ENCODE measurements around the gene SLC2A4RG.

Gene SLC2A4RG

DNA sequence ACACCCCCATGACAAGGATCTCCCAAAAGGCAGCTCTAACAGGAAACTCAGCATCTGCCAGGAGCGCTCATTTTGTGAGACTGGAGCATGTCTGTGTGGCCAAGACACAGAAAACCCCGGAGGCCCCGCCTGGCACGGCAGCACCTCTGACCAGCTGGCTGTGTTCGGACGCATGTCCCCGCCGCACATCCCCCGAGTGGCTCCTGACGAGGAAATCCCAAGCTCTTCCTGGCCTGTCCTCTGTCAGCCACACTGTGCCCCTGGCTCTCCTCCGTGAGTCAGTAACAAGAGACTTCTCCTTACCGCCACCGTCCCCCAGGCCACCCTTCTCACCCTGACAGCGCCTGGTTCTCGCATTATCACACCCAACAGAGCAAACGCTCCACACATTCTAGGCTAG lies 14.4 kb downstream of the SLC2A4RG start:
- DNase-seq (ENCODE audit: low read depth): no peak
- no peak overlapping the region for H3K4me3 ChIP-seq (ENCODE audit: low read depth, low read length)
- no peak for TF ChIP-seq CTCF (IDR thresholded peaks at IDR 0.05; ENCODE audit: insufficient read depth, low read depth, low read length, missing control alignments)

DNA sequence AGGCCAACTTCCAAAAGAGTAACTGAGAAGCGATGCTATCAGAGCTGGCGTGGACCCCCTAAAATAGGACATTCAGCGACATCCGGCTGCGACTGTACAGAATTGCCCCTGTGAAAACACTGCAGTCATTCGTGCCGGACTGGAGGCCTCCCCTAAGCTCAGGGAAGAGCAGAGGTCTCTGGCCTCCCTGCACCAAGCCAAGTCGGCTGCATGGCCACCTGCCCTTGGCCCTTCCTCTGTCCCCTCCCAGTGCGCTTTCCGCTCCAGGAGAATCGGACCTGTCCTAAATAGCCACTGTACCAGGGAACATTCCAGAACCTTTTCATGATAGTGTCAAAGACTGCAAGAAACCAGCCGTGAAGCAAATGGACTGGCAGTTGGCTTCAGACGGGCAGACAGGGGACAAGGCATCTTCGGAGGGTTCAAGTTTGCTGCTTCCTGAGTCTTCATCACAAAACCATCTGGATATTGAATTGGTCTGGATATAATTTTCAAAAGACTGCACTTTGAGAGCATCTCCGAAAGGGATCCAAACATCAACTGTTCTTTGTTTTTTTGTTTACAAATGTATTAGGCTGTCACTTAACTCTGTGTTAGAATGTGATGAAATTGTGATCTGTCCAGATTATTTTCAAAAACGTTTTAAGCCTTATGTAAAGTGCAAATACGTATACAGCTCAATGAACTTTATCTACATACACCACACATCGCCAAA lies 16.5 kb downstream of the SLC2A4RG start:
- no peak for TF ChIP-seq CTCF (IDR thresholded peaks at IDR 0.05; ENCODE audit: insufficient read depth, low read depth, low read length, missing control alignments)
- no peak overlapping the region for H3K4me3 ChIP-seq (ENCODE audit: low read depth, low read length)
- DNase-seq (ENCODE audit: low read depth): no peak

DNA sequence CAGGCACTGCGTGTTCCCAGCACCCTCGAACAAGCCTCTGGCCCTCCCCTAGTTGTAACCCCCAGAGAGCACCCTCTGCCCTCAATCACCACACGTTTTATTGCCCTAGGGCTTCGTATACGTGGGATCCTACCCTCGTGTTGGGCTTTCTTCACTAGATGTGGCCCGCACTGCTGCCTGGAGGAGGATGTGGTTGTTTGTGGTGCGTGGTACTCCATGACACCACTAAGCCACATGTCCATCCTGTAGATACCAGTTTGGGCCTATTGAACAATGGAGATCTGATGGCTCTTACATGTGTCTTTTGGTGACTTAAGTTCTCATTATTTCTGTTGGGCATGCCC lies 17.0 kb downstream of the SLC2A4RG start:
- H3K4me3 ChIP-seq (ENCODE audit: low read depth, low read length): no peak overlapping the region
- TF ChIP-seq CTCF (IDR thresholded peaks at IDR 0.05; ENCODE audit: insufficient read depth, low read depth, low read length, missing control alignments): no peak
- DNase-seq (ENCODE audit: low read depth): no peak

GRCh38 chr20:63758152-63758551 lies 18.6 kb downstream of the SLC2A4RG start:
- H3K4me3 ChIP-seq (ENCODE audit: low read depth, low read length): no peak overlapping the region
- no peak for DNase-seq (ENCODE audit: low read depth)
- no peak for TF ChIP-seq CTCF (IDR thresholded peaks at IDR 0.05; ENCODE audit: insufficient read depth, low read depth, low read length, missing control alignments)

- no peak for DNase-seq (ENCODE audit: low read depth)
- H3K4me3 ChIP-seq (ENCODE audit: low read depth, low read length): no peak overlapping the region
- no peak for TF ChIP-seq CTCF (IDR thresholded peaks at IDR 0.05; ENCODE audit: insufficient read depth, low read depth, low read length, missing control alignments)
These were observed 19.9 kb downstream of the SLC2A4RG start for GRCh38 chr20:63759377-63759901.

DNA sequence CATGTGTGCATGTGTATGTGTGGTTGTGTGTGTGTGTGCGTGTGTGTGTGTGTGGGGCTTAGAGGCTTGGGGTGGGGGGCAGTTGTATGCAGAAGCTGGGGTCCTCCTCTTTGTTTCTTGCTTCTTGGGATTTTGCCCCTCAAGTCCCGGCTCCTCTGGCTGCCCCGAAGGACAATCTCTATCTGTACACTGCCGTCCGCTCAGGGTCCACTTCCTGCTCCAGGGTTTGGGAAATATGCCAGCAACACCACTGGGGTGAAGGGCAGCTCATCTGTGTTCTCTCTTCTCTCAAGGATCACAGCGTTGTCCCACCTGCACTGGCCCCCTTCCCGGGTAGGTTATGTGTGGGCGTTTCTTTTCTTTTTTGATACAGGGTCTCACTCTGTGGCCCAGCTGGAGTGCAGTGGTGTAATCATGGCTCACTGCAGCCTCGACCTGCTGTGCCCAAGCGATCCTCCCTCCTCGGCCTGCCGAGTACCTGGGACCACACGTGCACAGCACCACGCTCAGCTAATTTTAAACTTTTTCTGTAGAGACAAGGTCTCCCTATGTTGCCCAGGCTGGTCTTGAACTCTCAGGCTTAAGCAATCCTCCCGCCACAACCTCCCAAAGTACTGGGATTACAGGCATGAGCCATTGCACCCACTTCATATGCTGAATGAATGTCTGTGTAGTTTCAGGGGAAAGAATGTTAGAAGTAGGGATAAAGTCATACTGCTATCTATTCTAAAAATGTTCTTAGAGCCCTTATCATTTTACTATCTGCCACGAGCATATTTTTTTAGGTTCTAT lies 25.7 kb downstream of the SLC2A4RG start:
- no peak for DNase-seq (ENCODE audit: low read depth)
- no peak for TF ChIP-seq CTCF (IDR thresholded peaks at IDR 0.05; ENCODE audit: insufficient read depth, low read depth, low read length, missing control alignments)
- H3K4me3 ChIP-seq (ENCODE audit: low read depth, low read length): no peak overlapping the region

All from GM12865 (cell line).